ENCODE data around the gene CLEC2B.

The CLEC2B gene

GRCh38 chr12:9907769-9908168, 38.6 kb upstream of the CLEC2B start:
- no peaks in the 10 kb centered on the region; the same call in 1 of the 2 replicates for H3K27me3 ChIP-seq
- H3K4me1 ChIP-seq = no peaks in the 10 kb centered on the region
- no peak overlapping the region for H3K4me3 ChIP-seq (ENCODE audit: low read depth, low read length)
- no peaks in the 10 kb centered on the region for H3K9me3 ChIP-seq
- DNase-seq = no peak
- no peaks in the 10 kb centered on the region for H3K36me3 ChIP-seq
- TF ChIP-seq CTCF (IDR thresholded peaks at IDR 0.05; ENCODE audit: low read depth, low read length) = no peak

- Histone ChIP-seq H3K27me3 (no peaks in the 10 kb centered on the region; the same call in 1 of the 2 replicates), H3K4me3 (ENCODE audit: low read depth, low read length) (no peak overlapping the region), H3K4me1 (no peaks in the 10 kb centered on the region), H3K9me3 (no peaks in the 10 kb centered on the region), H3K36me3 (no peaks in the 10 kb centered on the region)
- no peak for TF ChIP-seq CTCF (IDR thresholded peaks at IDR 0.05; ENCODE audit: low read depth, low read length)
- no peak for DNase-seq
Observed at GRCh38 chr12:9906873-9907272, 37.7 kb upstream of the CLEC2B start.

GRCh38 chr12:9902539-9903228, 33.5 kb upstream of the CLEC2B start:
- DNase-seq = no peak
- no peaks in the 10 kb centered on the region for H3K4me1 ChIP-seq
- no peak overlapping the region for H3K4me3 ChIP-seq (ENCODE audit: low read depth, low read length)
- no peaks in the 10 kb centered on the region for H3K36me3 ChIP-seq
- no peaks in the 10 kb centered on the region; the same call in 1 of the 2 replicates for H3K27me3 ChIP-seq
- TF ChIP-seq CTCF (IDR thresholded peaks at IDR 0.05; ENCODE audit: low read depth, low read length) = no peak
- no peaks in the 10 kb centered on the region for H3K9me3 ChIP-seq

- Histone ChIP-seq H3K4me1 (no peaks in the 10 kb centered on the region), H3K36me3 (no peaks in the 10 kb centered on the region), H3K27me3 (no peaks in the 10 kb centered on the region), H3K4me3 (ENCODE audit: low read depth, low read length) (no peak overlapping the region), H3K9me3 (no peaks in the 10 kb centered on the region)
- no peak for DNase-seq
- no peak for TF ChIP-seq CTCF (IDR thresholded peaks at IDR 0.05; ENCODE audit: low read depth, low read length)
Observed at GRCh38 chr12:9900930-9901329, 31.8 kb upstream of the CLEC2B start.

GRCh38 chr12:9899209-9899608, 30.1 kb upstream of the CLEC2B start:
- Histone ChIP-seq H3K4me1 (no peaks in the 10 kb centered on the region), H3K4me3 (ENCODE audit: low read depth, low read length) (no peak overlapping the region), H3K36me3 (no peaks in the 10 kb centered on the region), H3K9me3 (no peaks in the 10 kb centered on the region), H3K27me3 (no peaks in the 10 kb centered on the region)
- no peak for TF ChIP-seq CTCF (IDR thresholded peaks at IDR 0.05; ENCODE audit: low read depth, low read length)
- DNase-seq = no peak

- Histone ChIP-seq H3K4me3 (ENCODE audit: low read depth, low read length) (no peak overlapping the region), H3K36me3 (no peaks in the 10 kb centered on the region), H3K27me3 (no peaks in the 10 kb centered on the region), H3K9me3 (no peaks in the 10 kb centered on the region), H3K4me1 (no peaks in the 10 kb centered on the region)
- no peak for TF ChIP-seq CTCF (IDR thresholded peaks at IDR 0.05; ENCODE audit: low read depth, low read length)
- no peak for DNase-seq
Observed at GRCh38 chr12:9897535-9897934, 28.4 kb upstream of the CLEC2B start.

Measured in BE2C (cell line).